K562 (cell line): ENCODE measurements around the gene SLC13A4. TPM values are rescaled to one million over a fixed set of nuclear protein-coding genes. Genes with fewer than 3 reads are reported as not detected.

Experiments
- DMBX1 ChIP-seq: fragments of 250-450 bp; sonication (Bioruptor Pico); IDR thresholded peaks from 2 replicates; pipeline ENCODE4 v1.8.0; 2022; ENCODE audit warnings: inconsistent platforms, mild to moderate bottlenecking, moderate library complexity, borderline replicate concordance
- FOXM1 ChIP-seq, 2 experiments: fragments of 450-650 bp in 1 of 2; sonication (generic) in 1 of 2; formaldehyde crosslinking in 1 of 2; IDR thresholded peaks; 2 replicates each; pipeline versions ENCODE4 v1.6.1 to v1.9.0; 2017 to 2022; ENCODE audit warnings: low read depth in 2 of 2, mild to moderate bottlenecking in 2 of 2, missing genetic modification reagents in 1 of 2, moderate library complexity in 1 of 2
- GTF2A2 ChIP-seq: IDR thresholded peaks from 2 replicates; pipeline ENCODE4 v1.6.1; 2016; ENCODE audit warnings: mild to moderate bottlenecking, missing genetic modification characterization, missing compliant biosample characterization
- IFI16 ChIP-seq: fragments of 250-450 bp; sonication (Bioruptor Pico); IDR thresholded peaks from 2 replicates; pipeline ENCODE4 v2.1.2; 2022; ENCODE audit warnings: mild to moderate bottlenecking, inconsistent platforms
- JUN ChIP-seq, 2 experiments: sonication (generic) in 1 of 2; formaldehyde crosslinking in 1 of 2; IDR thresholded peaks; 2 replicates each; pipeline versions ENCODE4 v1.6.1 to v1.8.0; 2012 to 2022; ENCODE audit warnings: borderline replicate concordance in 2 of 2, mild to moderate bottlenecking in 2 of 2, improper control_type of control experiment in 1 of 2, low read depth in 1 of 2, low read length in 1 of 2, missing genetic modification reagents in 1 of 2
- MTA1 ChIP-seq: fragments of 450-650 bp; IDR thresholded peaks from 2 replicates; pipeline ENCODE4 v1.6.1; 2017; ENCODE audit warnings: borderline replicate concordance
- NCOA6 ChIP-seq: fragments of 450-650 bp; IDR thresholded peaks from 2 replicates; pipeline ENCODE4 v1.6.1; 2017; ENCODE audit warnings: mild to moderate bottlenecking
- RUNX1 ChIP-seq: sonication (generic); IDR thresholded peaks from 2 replicates; pipeline ENCODE4 v1.6.1; 2016; ENCODE audit warnings: antibody characterized with exemption, low read depth
- TAF1 ChIP-seq: IDR thresholded peaks from 2 replicates; pipeline ENCODE4 v1.6.1; 2011; ENCODE audit warnings: mild to moderate bottlenecking, low read length, moderate library complexity; ENCODE audit not compliant: insufficient read depth, control insufficient read depth, severe bottlenecking; ENCODE audit errors: extremely low read depth
- ZNF217 ChIP-seq: sonication (generic); formaldehyde crosslinking; IDR thresholded peaks from 2 replicates; pipeline ENCODE4 v1.8.0; 2022; ENCODE audit warnings: mild to moderate bottlenecking, missing genetic modification reagents
- ZNF253 ChIP-seq: fragments of 250-450 bp; sonication (Bioruptor Pico); conservative IDR thresholded peaks from 2 replicates; pipeline ENCODE4 v1.6.1; 2021; ENCODE audit warnings: mild to moderate bottlenecking
- ZNF57 ChIP-seq: fragments of 450-650 bp; formaldehyde crosslinking; IDR thresholded peaks from 2 replicates; pipeline ENCODE4 v1.4.0; 2020; ENCODE audit warnings: mild to moderate bottlenecking, moderate library complexity
- polyA plus RNA-seq, 8 experiments: library from polyadenylated mRNA; depleted of rRNA in 4 of 8; stranded (reverse) in 5 of 8; unstranded in 3 of 8; fragments of >200 nt; fragmentation: Nextera tagmentation in 2 of 8; fragmentation: Illumina TruSeq in 1 of 8; extraction: Ambion mirVana in 2 of 8; extraction: Trizol in 1 of 8; gene quantifications; 2 replicates each; pipeline versions ENCODE4 v1.2.1 to v1.2.3, GENCODE V29; 2011 to 2014; ENCODE audit warnings: inconsistent platforms in 1 of 8, missing spikeins in 1 of 8
- total RNA-seq, 7 experiments: library from RNA; depleted of rRNA in 6 of 7; stranded (reverse); fragments of >200 nt in 6 of 7; fragmentation: Illumina TruSeq in 2 of 7; extraction: Trizol in 2 of 7; gene quantifications; 2 replicates each; pipeline versions ENCODE4 v1.2.1 to v1.2.3, GENCODE V29; 2011 to 2021; ENCODE audit warnings: low replicate concordance in 1 of 7
- TF ChIP-seq, protein P1 (sequence below): fragments of 450-650 bp; conservative IDR thresholded peaks from 2 replicates; pipeline ENCODE4 v1.6.1; 2016; ENCODE audit warnings: missing genetic modification characterization, low read depth, mild to moderate bottlenecking, missing compliant biosample characterization, moderate library complexity
- TF ChIP-seq, protein P2 (sequence below): fragments of 450-650 bp; formaldehyde crosslinking; IDR thresholded peaks from 2 replicates; pipeline ENCODE4 v1.4.0; 2020; ENCODE audit warnings: mild to moderate bottlenecking
- TF ChIP-seq, protein P3 (sequence below): sonication (generic); formaldehyde crosslinking; IDR thresholded peaks from 2 replicates; pipeline ENCODE4 v1.8.1; 2023; ENCODE audit warnings: mild to moderate bottlenecking, missing genetic modification reagents
- TF ChIP-seq, protein P4 (sequence below), 2 experiments: fragments of 450-650 bp in 1 of 2; sonication (generic) in 1 of 2; formaldehyde crosslinking; conservative IDR thresholded peaks; 2 replicates each; pipeline versions ENCODE4 v1.4.0 to v1.8.1; 2020 to 2022; ENCODE audit warnings: mild to moderate bottlenecking in 1 of 2, missing genetic modification reagents in 1 of 2

SLC13A4 gene
- total and polyA plus RNA-seq, 9 of the 15 experiments (the other 6 are each of a cell fraction or from before 2014, with no cell fraction given), result 0.11 to 1.0 (median 0.36) TPM

DNA sequence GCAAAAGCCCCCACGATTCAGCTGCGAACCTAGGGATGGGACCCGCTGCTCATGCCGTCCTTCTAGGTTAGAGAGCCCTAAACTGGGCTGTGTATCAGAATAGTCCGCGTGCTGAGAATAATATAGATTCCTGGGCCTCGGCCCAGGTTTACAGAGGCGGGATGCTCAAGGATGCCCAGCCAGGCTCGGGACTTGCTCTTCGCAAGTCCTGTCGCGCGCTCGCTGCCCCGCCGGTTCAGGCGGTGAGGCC is 65.9 kb downstream of the SLC13A4 start (continued):
- TF ChIP-seq TAF1 (no peak), ZNF217 (no peak), JUN (IDR thresholded peaks at IDR 0.05; ENCODE audit: borderline replicate concordance, low read depth, low read length) (no peak), JUN (CRISPR knock-in tag; IDR thresholded peaks at IDR 0.05; ENCODE audit: borderline replicate concordance) (no peak), FOXM1 (IDR thresholded peaks at IDR 0.05; ENCODE audit: low read depth) (0 out of 2 replicates have a peak, but pooled peaks have one; percentile 46), FOXM1 (CRISPR knock-in tag; IDR thresholded peaks at IDR 0.05; ENCODE audit: low read depth) (no peak; the same call in 1 of the 2 replicates), MTA1 (no peak), GTF2A2 (tag) (0 out of 2 replicates have a peak, but pooled peaks have one; percentile 13), DMBX1 (CRISPR knock-in tag) (no peak), RUNX1 (0 out of 2 replicates have a peak, but pooled peaks have one; percentile 55), ZNF253 (CRISPR knock-in tag) (0 out of 2 replicates have a peak, but pooled peaks have one; percentile 67), ZNF57 (CRISPR knock-in tag) (no peak), NCOA6 (no peak), IFI16 (CRISPR knock-in tag) (no peak)
- TF ChIP-seq, protein P1, sequence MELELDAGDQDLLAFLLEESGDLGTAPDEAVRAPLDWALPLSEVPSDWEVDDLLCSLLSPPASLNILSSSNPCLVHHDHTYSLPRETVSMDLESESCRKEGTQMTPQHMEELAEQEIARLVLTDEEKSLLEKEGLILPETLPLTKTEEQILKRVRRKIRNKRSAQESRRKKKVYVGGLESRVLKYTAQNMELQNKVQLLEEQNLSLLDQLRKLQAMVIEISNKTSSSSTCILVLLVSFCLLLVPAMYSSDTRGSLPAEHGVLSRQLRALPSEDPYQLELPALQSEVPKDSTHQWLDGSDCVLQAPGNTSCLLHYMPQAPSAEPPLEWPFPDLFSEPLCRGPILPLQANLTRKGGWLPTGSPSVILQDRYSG (tag), result peak; percentile 41; the same call in 1 of the 2 replicates
- TF ChIP-seq, protein P2, sequence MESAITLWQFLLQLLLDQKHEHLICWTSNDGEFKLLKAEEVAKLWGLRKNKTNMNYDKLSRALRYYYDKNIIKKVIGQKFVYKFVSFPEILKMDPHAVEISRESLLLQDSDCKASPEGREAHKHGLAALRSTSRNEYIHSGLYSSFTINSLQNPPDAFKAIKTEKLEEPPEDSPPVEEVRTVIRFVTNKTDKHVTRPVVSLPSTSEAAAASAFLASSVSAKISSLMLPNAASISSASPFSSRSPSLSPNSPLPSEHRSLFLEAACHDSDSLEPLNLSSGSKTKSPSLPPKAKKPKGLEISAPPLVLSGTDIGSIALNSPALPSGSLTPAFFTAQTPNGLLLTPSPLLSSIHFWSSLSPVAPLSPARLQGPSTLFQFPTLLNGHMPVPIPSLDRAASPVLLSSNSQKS (CRISPR knock-in tag), result no peak
- TF ChIP-seq, protein P3, sequence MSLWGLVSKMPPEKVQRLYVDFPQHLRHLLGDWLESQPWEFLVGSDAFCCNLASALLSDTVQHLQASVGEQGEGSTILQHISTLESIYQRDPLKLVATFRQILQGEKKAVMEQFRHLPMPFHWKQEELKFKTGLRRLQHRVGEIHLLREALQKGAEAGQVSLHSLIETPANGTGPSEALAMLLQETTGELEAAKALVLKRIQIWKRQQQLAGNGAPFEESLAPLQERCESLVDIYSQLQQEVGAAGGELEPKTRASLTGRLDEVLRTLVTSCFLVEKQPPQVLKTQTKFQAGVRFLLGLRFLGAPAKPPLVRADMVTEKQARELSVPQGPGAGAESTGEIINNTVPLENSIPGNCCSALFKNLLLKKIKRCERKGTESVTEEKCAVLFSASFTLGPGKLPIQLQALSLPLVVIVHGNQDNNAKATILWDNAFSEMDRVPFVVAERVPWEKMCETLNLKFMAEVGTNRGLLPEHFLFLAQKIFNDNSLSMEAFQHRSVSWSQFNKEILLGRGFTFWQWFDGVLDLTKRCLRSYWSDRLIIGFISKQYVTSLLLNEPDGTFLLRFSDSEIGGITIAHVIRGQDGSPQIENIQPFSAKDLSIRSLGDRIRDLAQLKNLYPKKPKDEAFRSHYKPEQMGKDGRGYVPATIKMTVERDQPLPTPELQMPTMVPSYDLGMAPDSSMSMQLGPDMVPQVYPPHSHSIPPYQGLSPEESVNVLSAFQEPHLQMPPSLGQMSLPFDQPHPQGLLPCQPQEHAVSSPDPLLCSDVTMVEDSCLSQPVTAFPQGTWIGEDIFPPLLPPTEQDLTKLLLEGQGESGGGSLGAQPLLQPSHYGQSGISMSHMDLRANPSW (CRISPR knock-in tag), result 0 out of 2 replicates have a peak, but pooled peaks have one; percentile 17
- TF ChIP-seq, protein P4, sequence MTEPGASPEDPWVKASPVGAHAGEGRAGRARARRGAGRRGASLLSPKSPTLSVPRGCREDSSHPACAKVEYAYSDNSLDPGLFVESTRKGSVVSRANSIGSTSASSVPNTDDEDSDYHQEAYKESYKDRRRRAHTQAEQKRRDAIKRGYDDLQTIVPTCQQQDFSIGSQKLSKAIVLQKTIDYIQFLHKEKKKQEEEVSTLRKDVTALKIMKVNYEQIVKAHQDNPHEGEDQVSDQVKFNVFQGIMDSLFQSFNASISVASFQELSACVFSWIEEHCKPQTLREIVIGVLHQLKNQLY (CRISPR knock-in tag; conservative IDR thresholded peaks at IDR 0.05), result no peak
